WERI-Rb-1 (cell line): ENCODE results near the gene APBB1IP.

Experiments used
- DNase-seq: peaks from one replicate; pipeline ENCODE4 v3.0.0-alpha.2; 2020
- H3K27ac ChIP-seq: fragments of 250-450 bp; sonication (Bioruptor Pico); 2 replicates; pipeline ENCODE4 v1.5.1; 2020; ENCODE audit warnings: mild to moderate bottlenecking, moderate library complexity
- H3K27me3 ChIP-seq: fragments of 250-450 bp; sonication (Bioruptor Pico); 2 replicates; pipeline ENCODE4 v1.5.1; 2021; ENCODE audit warnings: mild to moderate bottlenecking, low read depth, moderate library complexity; ENCODE audit not compliant: insufficient read depth, severe bottlenecking
- H3K36me3 ChIP-seq: fragments of 250-450 bp; sonication (Bioruptor Pico); 2 replicates; pipeline ENCODE4 v1.5.1; 2020; ENCODE audit warnings: mild to moderate bottlenecking, moderate library complexity
- H3K4me3 ChIP-seq: 2 replicates; pipeline ENCODE4 v1.5.1; 2011; ENCODE audit warnings: low read depth, mild to moderate bottlenecking, control low read depth, low read length
- H3K9me3 ChIP-seq: fragments of 250-450 bp; sonication (Bioruptor Pico); 2 replicates; pipeline ENCODE4 v1.5.1; 2021; ENCODE audit warnings: mild to moderate bottlenecking, moderate library complexity; ENCODE audit not compliant: severe bottlenecking
- CTCF ChIP-seq: IDR thresholded peaks from 2 replicates; pipeline ENCODE4 v1.5.1; 2011; ENCODE audit warnings: low read depth, mild to moderate bottlenecking, control low read depth, inconsistent platforms, low read length

APBB1IP gene

GRCh38 chr10:26509307-26509706 is 71.2 kb downstream of the APBB1IP start:
- no peak for DNase-seq
- Histone ChIP-seq H3K9me3 (no peaks in the 10 kb centered on the region), H3K27ac (no peak overlapping the region), H3K4me3 (no peak overlapping the region), H3K36me3 (no peaks in the 10 kb centered on the region), H3K27me3 (no peaks in the 10 kb centered on the region)
- no peak for TF ChIP-seq CTCF

GRCh38 chr10:26513101-26513500 is 75.0 kb downstream of the APBB1IP start:
- no peak for TF ChIP-seq CTCF
- H3K4me3 ChIP-seq, result no peak overlapping the region
- DNase-seq, result no peak
- no peaks in the 10 kb centered on the region for H3K36me3 ChIP-seq
- no peaks in the 10 kb centered on the region for H3K9me3 ChIP-seq
- no peak overlapping the region for H3K27ac ChIP-seq
- no peaks in the 10 kb centered on the region for H3K27me3 ChIP-seq

- no peak for TF ChIP-seq CTCF
- H3K27ac ChIP-seq, result no peak overlapping the region
Measured at GRCh38 chr10:26516540-26517101, 78.5 kb downstream of the APBB1IP start.

GRCh38 chr10:26517141-26517867 is 79.2 kb downstream of the APBB1IP start:
- H3K36me3 ChIP-seq, result no peaks in the 10 kb centered on the region
- H3K4me3 ChIP-seq, result no peak overlapping the region
- no peaks in the 10 kb centered on the region for H3K9me3 ChIP-seq
- DNase-seq, result no peak
- TF ChIP-seq CTCF, result no peak
- no peak overlapping the region for H3K27ac ChIP-seq
- no peaks in the 10 kb centered on the region for H3K27me3 ChIP-seq

More at GRCh38 chr10:26516540-26517101, 78.5 kb downstream of the APBB1IP start:
- H3K4me3 ChIP-seq, result no peak overlapping the region
- H3K36me3 ChIP-seq, result no peaks in the 10 kb centered on the region
- no peak for DNase-seq
- H3K27me3 ChIP-seq, result no peaks in the 10 kb centered on the region
- H3K9me3 ChIP-seq, result no peaks in the 10 kb centered on the region

GRCh38 chr10:26519803-26520202 is 81.7 kb downstream of the APBB1IP start:
- Histone ChIP-seq H3K4me3 (no peak overlapping the region), H3K27ac (no peak overlapping the region), H3K36me3 (no peaks in the 10 kb centered on the region), H3K27me3 (no peaks in the 10 kb centered on the region), H3K9me3 (no peaks in the 10 kb centered on the region)
- TF ChIP-seq CTCF, result no peak
- DNase-seq, result no peak

GRCh38 chr10:26520575-26520974 is 82.4 kb downstream of the APBB1IP start:
- Histone ChIP-seq H3K27ac (no peak overlapping the region), H3K4me3 (no peak overlapping the region), H3K36me3 (no peaks in the 10 kb centered on the region), H3K27me3 (no peaks in the 10 kb centered on the region), H3K9me3 (no peaks in the 10 kb centered on the region)
- no peak for TF ChIP-seq CTCF
- DNase-seq, result no peak
